Neuronal stem cell (in vitro differentiated cells): ENCODE results near the gene B3GNT5.

Experiments
- DNase-seq: peaks from one replicate; pipeline ENCODE4 v3.0.0-alpha.2; 2013; ENCODE audit warnings: low spot score
- H2AFZ ChIP-seq: one replicate; pipeline ENCODE4 v1.6.1; 2013; ENCODE audit warnings: mild to moderate bottlenecking, low read length, inconsistent platforms
- H2AK5ac ChIP-seq: 2 replicates; pipeline ENCODE4 v1.6.1; 2013; ENCODE audit warnings: low read depth, mild to moderate bottlenecking, inconsistent platforms, low read length, moderate library complexity, mixed read lengths
- H2BK120ac ChIP-seq: 2 replicates; pipeline ENCODE4 v1.6.1; 2013; ENCODE audit warnings: low read depth, mild to moderate bottlenecking, inconsistent platforms, low read length, moderate library complexity, mixed read lengths
- H2BK12ac ChIP-seq: one replicate; pipeline ENCODE4 v1.6.1; 2013; ENCODE audit warnings: low read length, inconsistent platforms
- H2BK15ac ChIP-seq: 2 replicates; pipeline ENCODE4 v1.6.1; 2013; ENCODE audit warnings: mild to moderate bottlenecking, low read length, inconsistent platforms, mixed read lengths
- H2BK5ac ChIP-seq: one replicate; pipeline ENCODE4 v1.6.1; 2013; ENCODE audit warnings: inconsistent platforms, mild to moderate bottlenecking, low read length, moderate library complexity
- H3K14ac ChIP-seq: one replicate; pipeline ENCODE4 v1.6.1; 2013; ENCODE audit warnings: low read length, inconsistent platforms
- H3K18ac ChIP-seq: 2 replicates; pipeline ENCODE4 v1.6.1; 2013; ENCODE audit warnings: low read length, inconsistent platforms
- H3K23ac ChIP-seq: 2 replicates; pipeline ENCODE4 v1.6.1; 2013; ENCODE audit warnings: low read depth, mild to moderate bottlenecking, mixed read lengths, low read length, inconsistent platforms; ENCODE audit not compliant: poor library complexity
- H3K27ac ChIP-seq: replicated peaks from 3 replicates; pipeline ENCODE4 v1.5.1; 2013; ENCODE audit warnings: low read length, inconsistent platforms
- H3K27me3 ChIP-seq, 3 experiments: 2 replicates each; pipeline ENCODE4 v1.6.1; 2013; ENCODE audit warnings: low read length in 3 of 3, mild to moderate bottlenecking in 2 of 3, inconsistent platforms in 1 of 3, low read depth in 1 of 3, mixed read lengths in 1 of 3, moderate library complexity in 1 of 3; ENCODE audit not compliant: control insufficient read depth in 3 of 3, insufficient read depth in 3 of 3
- H3K36me3 ChIP-seq, 2 donors: replicated peaks in 1 of 2; 2 replicates each; pipeline ENCODE4 v1.6.1; 2013; ENCODE audit warnings: low read length in 2 of 2; ENCODE audit not compliant: control insufficient read depth in 2 of 2, insufficient read depth in 2 of 2
- H3K4ac ChIP-seq: 2 replicates; pipeline ENCODE4 v1.6.1; 2013; ENCODE audit warnings: inconsistent platforms, mild to moderate bottlenecking, low read length, moderate library complexity
- H3K4me1 ChIP-seq, 2 donors: 1 replicate in 1 of 2; 2 replicates in 1 of 2; pipeline ENCODE4 v1.6.1; 2013; ENCODE audit warnings: low read length in 2 of 2, low read depth in 1 of 2; ENCODE audit not compliant: control insufficient read depth in 2 of 2, insufficient read depth in 1 of 2
- H3K4me2 ChIP-seq: one replicate; pipeline ENCODE4 v1.6.1; 2013; ENCODE audit warnings: mild to moderate bottlenecking, low read length, inconsistent platforms; ENCODE audit not compliant: insufficient read depth, poor library complexity, severe bottlenecking
- H3K4me3 ChIP-seq, 2 donors: 2 replicates each; pipeline ENCODE4 v1.5.1; 2013; ENCODE audit warnings: low read length in 2 of 2, mild to moderate bottlenecking in 2 of 2, inconsistent platforms in 1 of 2, moderate library complexity in 1 of 2
- H3K79me1 ChIP-seq: one replicate; pipeline ENCODE4 v1.6.1; 2013; ENCODE audit warnings: low read depth, mild to moderate bottlenecking, inconsistent platforms, low read length, moderate library complexity
- H3K9ac ChIP-seq: one replicate; pipeline ENCODE4 v1.6.1; 2013; ENCODE audit warnings: mild to moderate bottlenecking, low read depth, low read length, inconsistent platforms; ENCODE audit not compliant: poor library complexity
- H3K9me3 ChIP-seq, 2 donors: replicated peaks in 1 of 2; 2 replicates each; pipeline versions ENCODE3 to v1.6.1; 2013; ENCODE audit warnings: low read length in 2 of 2, mild to moderate bottlenecking in 2 of 2, inconsistent platforms in 1 of 2, low read depth in 1 of 2, mixed read lengths in 1 of 2, moderate library complexity in 1 of 2; ENCODE audit not compliant: control insufficient read depth in 2 of 2, insufficient read depth in 1 of 2
- H4K8ac ChIP-seq: one replicate; pipeline ENCODE4 v1.6.1; 2013; ENCODE audit warnings: low read depth, mild to moderate bottlenecking, inconsistent platforms, low read length, moderate library complexity
- H4K91ac ChIP-seq: one replicate; pipeline ENCODE4 v1.6.1; 2013; ENCODE audit warnings: low read length, low read depth, mild to moderate bottlenecking, inconsistent platforms; ENCODE audit not compliant: poor library complexity
- WGBS, 2 donors: extraction: QIAGEN DNeasy Blood & Tissue Kit; methylation state at CpG; one replicate each; pipeline ENCODE4 v1.1.7; 2013; ENCODE audit warnings: missing lambda C conversion rate in 2 of 2, mixed read lengths in 1 of 2; ENCODE audit not compliant: insufficient read length in 2 of 2, insufficient replicate concordance in 1 of 2; ENCODE audit errors: extremely low coverage in 2 of 2; 5-methylcytosine and 5-hydroxymethylcytosine counted together

Gene B3GNT5

GRCh38 chr3:183260167-183260904 is 7.3 kb downstream of the B3GNT5 start:
- Histone ChIP-seq H4K8ac (no peak overlapping the region), H3K9ac (no peak overlapping the region), H2BK12ac (no peak overlapping the region), H3K23ac (no peak overlapping the region), H2BK15ac (no peak overlapping the region), H3K79me1 (no peaks in the 10 kb centered on the region), H3K4me1 (peaks cover 6 to 14% of the 10 kb centered on the region in 2 donors), H2BK120ac (no peak overlapping the region), H2AK5ac (no peak overlapping the region), H3K4me3 (no peak overlapping the region), H3K4ac (no peak overlapping the region), H3K18ac (no peak overlapping the region), H3K4me2 (no peak overlapping the region), H3K27ac (no peak overlapping the region), H3K9me3 (no peaks in the 10 kb centered on the region), H3K36me3 (peaks cover 0 to 31% of the 10 kb centered on the region in 2 donors), H2AFZ (no peak overlapping the region), H3K14ac (no peak overlapping the region), H3K27me3 (no peaks in the 10 kb centered on the region), H2BK5ac (no peak overlapping the region), H4K91ac (no peak overlapping the region)
- no CpG with 5 or more reads among the region's 7 CpGs for WGBS, 2 donors
- no peak for DNase-seq

DNA sequence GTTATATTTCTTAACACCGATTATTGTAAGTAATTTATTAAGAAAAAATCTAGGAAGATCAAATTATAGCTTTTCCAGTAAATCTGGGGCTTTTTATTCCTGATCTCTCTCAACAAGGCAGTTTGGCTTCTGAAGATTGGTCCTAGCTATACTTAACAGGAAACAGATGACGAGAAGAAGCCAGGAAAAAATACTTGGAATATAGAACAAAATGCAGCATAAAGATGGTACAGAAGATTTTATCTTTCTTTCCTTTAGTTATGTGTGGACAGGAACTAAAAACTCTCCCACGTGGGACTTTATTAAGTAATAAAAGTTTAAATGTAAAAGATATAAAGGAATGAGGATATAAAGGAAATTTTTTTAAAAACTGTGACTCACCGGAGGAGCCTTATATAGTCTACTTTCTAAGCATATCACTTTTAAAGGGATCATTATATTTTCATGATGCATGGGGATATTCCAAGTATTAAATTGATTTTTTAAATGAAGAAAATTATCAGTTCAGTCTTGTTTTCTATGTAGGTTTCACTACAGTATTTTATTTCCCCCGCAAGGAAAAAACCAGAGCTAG is 8.2 kb downstream of the B3GNT5 start:
- H3K79me1 ChIP-seq = no peaks in the 10 kb centered on the region
- H3K27ac ChIP-seq = no peak overlapping the region
- WGBS, 2 donors = no CpG with 5 or more reads among the region's 5 CpGs
- no peak overlapping the region for H2BK5ac ChIP-seq
- no peaks in the 10 kb centered on the region for H3K27me3 ChIP-seq
- H3K9ac ChIP-seq = no peak overlapping the region
- no peak overlapping the region for H2AK5ac ChIP-seq
- no peak for DNase-seq
- no peak overlapping the region for H4K8ac ChIP-seq
- no peak overlapping the region for H3K14ac ChIP-seq
- H2AFZ ChIP-seq = no peak overlapping the region
- H2BK12ac ChIP-seq = no peak overlapping the region
- H3K36me3 ChIP-seq = peaks cover 0 to 31% of the 10 kb centered on the region in 2 donors
- H3K4me2 ChIP-seq = no peak overlapping the region
- H3K9me3 ChIP-seq = no peaks in the 10 kb centered on the region
- H2BK15ac ChIP-seq = no peak overlapping the region
- no peak overlapping the region for H3K23ac ChIP-seq
- H3K18ac ChIP-seq = no peak overlapping the region
- no peak overlapping the region for H2BK120ac ChIP-seq
- H3K4ac ChIP-seq = no peak overlapping the region
- peaks cover 11 to 20% of the 10 kb centered on the region in 2 donors for H3K4me1 ChIP-seq
- no peak overlapping the region for H3K4me3 ChIP-seq
- no peak overlapping the region for H4K91ac ChIP-seq

GRCh38 chr3:183262875-183263378 is 9.9 kb downstream of the B3GNT5 start:
- no peak overlapping the region for H4K8ac ChIP-seq
- no peak overlapping the region for H4K91ac ChIP-seq
- H3K9ac ChIP-seq = no peak overlapping the region
- DNase-seq = no peak
- H3K9me3 ChIP-seq = no peaks in the 10 kb centered on the region
- no peak overlapping the region for H2AK5ac ChIP-seq
- no peak overlapping the region for H2BK5ac ChIP-seq
- WGBS, 2 donors = no CpG with 5 or more reads among the region's 3 CpGs
- no peak overlapping the region for H3K23ac ChIP-seq
- H3K18ac ChIP-seq = no peak overlapping the region
- H2AFZ ChIP-seq = no peak overlapping the region
- H3K4me2 ChIP-seq = no peak overlapping the region
- H2BK15ac ChIP-seq = no peak overlapping the region
- H3K36me3 ChIP-seq = peaks cover 0 to 18% of the 10 kb centered on the region in 2 donors
- H3K4me3 ChIP-seq = no peak overlapping the region
- no peak overlapping the region for H3K27ac ChIP-seq
- H3K4ac ChIP-seq = no peak overlapping the region
- peaks cover 14 to 24% of the 10 kb centered on the region in 2 donors for H3K4me1 ChIP-seq
- no peak overlapping the region for H3K14ac ChIP-seq
- no peaks in the 10 kb centered on the region for H3K79me1 ChIP-seq
- H2BK12ac ChIP-seq = no peak overlapping the region
- no peak overlapping the region for H2BK120ac ChIP-seq
- H3K27me3 ChIP-seq = no peaks in the 10 kb centered on the region

DNA sequence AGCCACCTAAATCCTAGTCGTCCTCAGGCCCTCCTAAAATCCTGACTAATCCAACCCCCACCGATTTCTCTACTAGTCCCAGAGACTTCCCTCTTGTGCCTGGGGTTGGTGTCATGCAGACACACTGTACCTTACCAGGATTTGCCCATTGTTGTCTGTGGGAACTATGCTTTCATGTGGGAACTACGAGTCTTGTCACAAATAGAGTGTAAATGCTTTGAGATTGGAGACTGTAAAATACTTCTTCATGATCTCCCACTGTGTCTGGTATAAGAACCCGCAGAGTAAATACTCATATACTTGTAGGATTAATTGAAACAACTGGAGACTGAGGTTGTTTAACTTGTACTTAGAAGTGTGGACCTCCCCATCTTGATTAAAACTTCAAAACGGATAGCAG is 11.2 kb downstream of the B3GNT5 start:
- no peak overlapping the region for H2BK120ac ChIP-seq
- H3K36me3 ChIP-seq = peaks cover 0 to 9% of the 10 kb centered on the region in 2 donors
- H2BK15ac ChIP-seq = no peak overlapping the region
- peaks cover 14 to 24% of the 10 kb centered on the region in 2 donors for H3K4me1 ChIP-seq
- no peak overlapping the region for H2AK5ac ChIP-seq
- H3K27ac ChIP-seq = no peak overlapping the region
- no peak overlapping the region for H4K91ac ChIP-seq
- H3K18ac ChIP-seq = no peak overlapping the region
- no peak overlapping the region for H3K23ac ChIP-seq
- no peaks in the 10 kb centered on the region for H3K79me1 ChIP-seq
- no peak overlapping the region for H4K8ac ChIP-seq
- H2AFZ ChIP-seq = peak overlapping the region; percentile 5
- no peak overlapping the region for H3K4me3 ChIP-seq
- H2BK12ac ChIP-seq = no peak overlapping the region
- H2BK5ac ChIP-seq = no peak overlapping the region
- no peaks in the 10 kb centered on the region for H3K27me3 ChIP-seq
- no peak overlapping the region for H3K14ac ChIP-seq
- H3K4me2 ChIP-seq = no peak overlapping the region
- no peaks in the 10 kb centered on the region for H3K9me3 ChIP-seq
- DNase-seq = no peak
- no CpG with 5 or more reads among the region's 5 CpGs for WGBS, 2 donors
- H3K4ac ChIP-seq = no peak overlapping the region
- no peak overlapping the region for H3K9ac ChIP-seq
